Type B pancreatic cell (in vitro differentiated cells): ENCODE results near the gene MANBA. TPM values are rescaled to one million over a fixed set of nuclear protein-coding genes. Genes with fewer than 3 reads are reported as not detected.

Source experiments
- DNase-seq: peaks from one replicate; pipeline ENCODE4 v3.0.0; 2021; ENCODE audit warnings: mixed read lengths; ENCODE audit not compliant: unreplicated experiment; ENCODE audit errors: extremely low spot score
- H3K27ac Mint-ChIP-seq: 2 replicates; pipeline ENCODE4 v1.8.0; 2021; ENCODE audit warnings: mild to moderate bottlenecking, mixed read lengths
- H3K27me3 Mint-ChIP-seq: 2 replicates; pipeline ENCODE4 v1.8.0; 2021; ENCODE audit warnings: mixed read lengths
- H3K36me3 Mint-ChIP-seq: 2 replicates; pipeline ENCODE4 v1.8.0; 2021; ENCODE audit warnings: mixed read lengths
- H3K4me1 Mint-ChIP-seq: one replicate; pipeline ENCODE4 v1.8.0; 2021; ENCODE audit warnings: mixed read lengths; ENCODE audit not compliant: unreplicated experiment
- H3K4me3 Mint-ChIP-seq: 2 replicates; pipeline ENCODE4 v1.8.0; 2021; ENCODE audit warnings: mild to moderate bottlenecking, mixed read lengths
- H3K9me3 Mint-ChIP-seq: 2 replicates; pipeline ENCODE4 v1.8.0; 2021; ENCODE audit warnings: mixed read lengths
- CTCF ChIP-seq: fragments of 200-600 bp; sonication (generic); conservative IDR thresholded peaks from 2 replicates; pipeline ENCODE4 v1.5.0; 2021; ENCODE audit warnings: antibody characterized with exemption, mild to moderate bottlenecking
- total RNA-seq: library from RNA; stranded (reverse); gene quantifications from 2 replicates; pipeline ENCODE4 v1.2.1, GENCODE V29; 2021; ENCODE audit warnings: low replicate concordance

MANBA gene
- total RNA-seq, 1 donor from 2014 or later = 32.4 TPM

GRCh38 chr4:102610007-102610406 is 150.8 kb downstream of the MANBA start:
- DNase-seq = no peak
- peaks cover 42% of the 10 kb centered on the region for H3K36me3 Mint-ChIP-seq
- TF ChIP-seq CTCF = peak; percentile 38
- H3K27ac Mint-ChIP-seq = no peak overlapping the region
- no peaks in the 10 kb centered on the region for H3K9me3 Mint-ChIP-seq
- no peak overlapping the region for H3K4me3 Mint-ChIP-seq
- H3K27me3 Mint-ChIP-seq = no peaks in the 10 kb centered on the region
- H3K4me1 Mint-ChIP-seq = no peaks in the 10 kb centered on the region

GRCh38 chr4:102608190-102608589 is 152.6 kb downstream of the MANBA start:
- DNase-seq = no peak
- H3K27ac Mint-ChIP-seq = no peak overlapping the region
- no peaks in the 10 kb centered on the region for H3K4me1 Mint-ChIP-seq
- H3K27me3 Mint-ChIP-seq = no peaks in the 10 kb centered on the region
- no peaks in the 10 kb centered on the region for H3K9me3 Mint-ChIP-seq
- peaks cover 31% of the 10 kb centered on the region for H3K36me3 Mint-ChIP-seq
- no peak overlapping the region for H3K4me3 Mint-ChIP-seq
- TF ChIP-seq CTCF = no peak

- Mint-ChIP-seq H3K4me3 (no peak overlapping the region), H3K27ac (no peak overlapping the region), H3K4me1 (no peaks in the 10 kb centered on the region), H3K36me3 (peaks cover 25% of the 10 kb centered on the region), H3K9me3 (no peaks in the 10 kb centered on the region), H3K27me3 (no peaks in the 10 kb centered on the region)
- TF ChIP-seq CTCF = no peak
- no peak for DNase-seq
Observed at GRCh38 chr4:102606846-102607450, 153.8 kb downstream of the MANBA start.

GRCh38 chr4:102606261-102606660 is 154.5 kb downstream of the MANBA start:
- Mint-ChIP-seq H3K9me3 (no peaks in the 10 kb centered on the region), H3K36me3 (peaks cover 29% of the 10 kb centered on the region), H3K4me3 (no peak overlapping the region), H3K27ac (no peak overlapping the region), H3K4me1 (no peaks in the 10 kb centered on the region), H3K27me3 (no peaks in the 10 kb centered on the region)
- no peak for DNase-seq
- TF ChIP-seq CTCF = no peak

GRCh38 chr4:102604222-102604940 is 156.4 kb downstream of the MANBA start:
- Mint-ChIP-seq H3K9me3 (no peaks in the 10 kb centered on the region), H3K27me3 (no peaks in the 10 kb centered on the region), H3K36me3 (peaks cover 29% of the 10 kb centered on the region), H3K27ac (no peak overlapping the region), H3K4me1 (no peaks in the 10 kb centered on the region), H3K4me3 (no peak overlapping the region)
- DNase-seq = no peak
- no peak for TF ChIP-seq CTCF
